ENCODE data around the gene PFN4. TPM values are rescaled to one million over a fixed set of nuclear protein-coding genes. Genes with fewer than 3 reads are reported as not detected.

The PFN4 gene, protein sequence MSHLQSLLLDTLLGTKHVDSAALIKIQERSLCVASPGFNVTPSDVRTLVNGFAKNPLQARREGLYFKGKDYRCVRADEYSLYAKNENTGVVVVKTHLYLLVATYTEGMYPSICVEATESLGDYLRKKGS
- total RNA-seq, result 1 to 10 TPM in 1 of 4 donors, not detected in 3; 1.9 TPM
- polyA plus RNA-seq, result under 1 TPM in 1 of 3 donors, not detected in 2; 0.12 TPM

DNA sequence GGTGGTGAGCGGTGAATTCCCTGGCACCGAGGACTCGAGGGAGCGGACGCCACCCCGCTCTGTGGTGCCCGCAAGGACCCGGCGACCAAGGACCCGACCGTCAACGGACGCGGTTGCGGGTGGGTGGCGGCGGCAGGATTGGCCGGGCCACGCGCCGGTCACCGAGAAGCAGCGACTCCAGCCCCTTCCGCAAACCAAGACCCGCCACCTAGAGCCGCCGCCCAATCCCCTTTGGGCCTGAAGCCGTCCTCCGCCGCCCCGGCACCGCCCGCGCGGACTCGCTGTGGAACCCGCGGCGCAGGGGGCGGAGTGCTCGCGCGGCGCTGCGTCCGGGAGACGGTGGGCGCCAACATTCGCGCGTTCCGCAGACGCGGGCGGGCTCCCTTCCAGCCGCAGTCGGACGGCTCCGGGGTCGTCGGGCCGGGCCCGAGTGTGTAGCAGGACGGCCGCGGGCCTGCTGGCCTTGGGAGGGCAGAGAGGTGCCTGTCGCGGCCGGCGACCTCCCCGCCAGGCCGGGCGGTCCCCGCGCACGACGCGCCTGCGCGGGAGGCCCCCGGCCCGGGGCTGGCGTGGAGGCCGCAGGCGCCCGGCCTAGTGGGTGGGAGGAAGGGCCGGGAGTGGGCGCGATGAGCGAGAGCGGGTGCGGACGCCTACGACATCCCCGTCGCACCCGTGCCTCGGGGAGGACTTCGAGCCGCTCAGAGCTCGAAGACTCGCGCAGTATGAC, at the start of gene PFN4, which contains the start of gene FAM228B:
Gene PFN4 (minus strand): TSS at position 140 of the 727 bp plus-strand sequence. CDS start 799 bp downstream, outside the sequence.
Gene FAM228B (plus strand): TSS at position 275 of the 727 bp plus-strand sequence. CDS start 893 bp downstream, outside the sequence.
- intact Hi-C loops (cut with DNase I), result loop anchor here (2.0 to 10.0 kb wide), 4 partner anchors 39 to 671 kb away; partner anchors contain the start of genes CENPO, PTRHD1, SF3B6 and TP53I3
- Histone ChIP-seq H3K27ac (peak within 1 kb of the TSS; percentile 88 to 94 (median 92)), H3K36me3 (no peaks in the 10 kb centered on the region), H3K9me3 (no peaks in the 10 kb centered on the region), H3K4me3 (peak within 1 kb of the TSS; percentile 46 to 68 (median 66)), H3K4me1 (peaks cover 0 to 32% (median 15%) of the 10 kb centered on the region in 4 donors), H3K27me3 (no peaks in the 10 kb centered on the region)
- TF ChIP-seq, protein P1, sequence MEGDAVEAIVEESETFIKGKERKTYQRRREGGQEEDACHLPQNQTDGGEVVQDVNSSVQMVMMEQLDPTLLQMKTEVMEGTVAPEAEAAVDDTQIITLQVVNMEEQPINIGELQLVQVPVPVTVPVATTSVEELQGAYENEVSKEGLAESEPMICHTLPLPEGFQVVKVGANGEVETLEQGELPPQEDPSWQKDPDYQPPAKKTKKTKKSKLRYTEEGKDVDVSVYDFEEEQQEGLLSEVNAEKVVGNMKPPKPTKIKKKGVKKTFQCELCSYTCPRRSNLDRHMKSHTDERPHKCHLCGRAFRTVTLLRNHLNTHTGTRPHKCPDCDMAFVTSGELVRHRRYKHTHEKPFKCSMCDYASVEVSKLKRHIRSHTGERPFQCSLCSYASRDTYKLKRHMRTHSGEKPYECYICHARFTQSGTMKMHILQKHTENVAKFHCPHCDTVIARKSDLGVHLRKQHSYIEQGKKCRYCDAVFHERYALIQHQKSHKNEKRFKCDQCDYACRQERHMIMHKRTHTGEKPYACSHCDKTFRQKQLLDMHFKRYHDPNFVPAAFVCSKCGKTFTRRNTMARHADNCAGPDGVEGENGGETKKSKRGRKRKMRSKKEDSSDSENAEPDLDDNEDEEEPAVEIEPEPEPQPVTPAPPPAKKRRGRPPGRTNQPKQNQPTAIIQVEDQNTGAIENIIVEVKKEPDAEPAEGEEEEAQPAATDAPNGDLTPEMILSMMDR (IDR thresholded peaks at IDR 0.05), result no peak
- TF ChIP-seq EP300 (IDR thresholded peaks at IDR 0.05), result no peak
- peak; percentile 23 to 89 (median 72) for TF ChIP-seq POLR2AphosphoS5 (IDR thresholded peaks at IDR 0.05)
- WGBS, 2 donors, result 0% methylated on average over 103 of the region's 103 CpGs
- DNase-seq, result peak; percentile 95

- no peak for TF ChIP-seq EP300 (IDR thresholded peaks at IDR 0.05)
- no peak for TF ChIP-seq POLR2AphosphoS5 (IDR thresholded peaks at IDR 0.05)
- TF ChIP-seq, protein P1 (IDR thresholded peaks at IDR 0.05), result no peak
- TF ChIP-seq POLR2A (IDR thresholded peaks at IDR 0.05), result no peak
- 93 to 96% methylated on average over 5 of the region's 5 CpGs for WGBS, 2 donors
- DNase-seq, result no peak
- H3K36me3 ChIP-seq, result no peaks in the 10 kb centered on the region
- no peak overlapping the region for H3K27ac ChIP-seq
- H3K4me3 ChIP-seq, result no peak overlapping the region
- no peaks in the 10 kb centered on the region for H3K4me1 ChIP-seq
- no peaks in the 10 kb centered on the region for H3K9me3 ChIP-seq
- peaks cover 0 to 15% (median 0%) of the 10 kb centered on the region in 3 donors for H3K27me3 ChIP-seq
- intact Hi-C loops (cut with DNase I), result no loop called here
These were observed 45.9 kb upstream of the PFN4 start for GRCh38 chr2:24169023-24169422.

- H3K36me3 ChIP-seq, result peaks cover 0 to 24% (median 4%) of the 10 kb centered on the region in 4 donors
- no peaks in the 10 kb centered on the region for H3K4me1 ChIP-seq
- no peak overlapping the region for H3K27ac ChIP-seq
- H3K9me3 ChIP-seq, result no peaks in the 10 kb centered on the region
- intact Hi-C loops (cut with DNase I), result no loop called here
- no peak overlapping the region for H3K4me3 ChIP-seq
- DNase-seq, result no peak
- WGBS, 2 donors, result 47 to 58% methylated on average over 8 of the region's 8 CpGs
- no peaks in the 10 kb centered on the region for H3K27me3 ChIP-seq
- TF ChIP-seq EP300 (IDR thresholded peaks at IDR 0.05) (no peak), POLR2A (IDR thresholded peaks at IDR 0.05) (no peak), POLR2AphosphoS5 (IDR thresholded peaks at IDR 0.05) (no peak)
- TF ChIP-seq, protein P1 (IDR thresholded peaks at IDR 0.05), result peak in 3 of 4 experiments; percentile 26 to 43 (median 33)
These were observed 41.4 kb upstream of the PFN4 start for GRCh38 chr2:24164416-24164973.

- no peak for DNase-seq
- Histone ChIP-seq H3K4me1 (no peaks in the 10 kb centered on the region), H3K27ac (no peak overlapping the region), H3K4me3 (no peak overlapping the region), H3K27me3 (no peaks in the 10 kb centered on the region), H3K9me3 (no peaks in the 10 kb centered on the region), H3K36me3 (peaks cover 0 to 24% (median 4%) of the 10 kb centered on the region in 4 donors)
- 86 to 87% methylated on average over 2 of the region's 2 CpGs for WGBS, 2 donors
- no peak for TF ChIP-seq POLR2A (IDR thresholded peaks at IDR 0.05)
- TF ChIP-seq, protein P1 (IDR thresholded peaks at IDR 0.05), result no peak
- TF ChIP-seq EP300 (IDR thresholded peaks at IDR 0.05), result no peak
- TF ChIP-seq POLR2AphosphoS5 (IDR thresholded peaks at IDR 0.05), result no peak
- intact Hi-C loops (cut with DNase I), result no loop called here
These were observed 40.5 kb upstream of the PFN4 start for GRCh38 chr2:24163601-24164000.
